HG03045 (cell line): ENCODE data around the gene LNP1.
"Not testable (repeated sequence)": the region's sequence is repeated elsewhere in the genome, so short reads cannot be mapped to it uniquely, and the experiment has no call there.

Experiments
- ATAC-seq: cut with Tn5 transposase; IDR thresholded peaks from one replicate; pipeline ENCODE4 v1.9.1; 2021; ENCODE audit warnings: mild to moderate bottlenecking, moderate library complexity; ENCODE audit not compliant: unreplicated experiment

The LNP1 gene

DNA sequence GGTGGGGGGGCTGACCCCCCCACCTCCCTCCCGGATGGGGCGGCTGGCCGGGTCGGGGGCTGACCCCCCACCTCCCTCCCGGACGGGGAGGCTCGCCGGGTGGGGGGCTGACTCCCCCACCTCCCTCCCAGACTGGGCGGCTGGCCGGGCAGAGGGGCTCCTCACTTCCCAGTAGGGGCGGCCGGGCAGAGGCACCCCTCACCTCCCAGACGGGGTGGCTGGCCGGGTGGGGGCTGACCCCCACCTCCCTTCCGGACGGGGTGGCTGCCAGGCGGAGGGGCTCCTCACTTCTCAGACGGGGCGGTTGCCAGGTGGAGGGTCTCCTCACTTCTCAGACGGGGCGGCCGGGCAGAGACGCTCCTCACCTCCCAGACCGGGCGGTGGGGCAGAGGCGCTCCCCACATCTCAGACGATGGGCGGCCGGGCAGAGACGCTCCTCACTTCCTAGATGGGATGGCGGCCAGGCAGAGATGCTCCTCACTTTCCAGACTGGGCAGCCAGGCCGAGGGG lies 76.6 kb downstream of the LNP1 start:
- not testable (repeated sequence) for ATAC-seq

GRCh38 chr3:100478521-100478920 lies 77.2 kb downstream of the LNP1 start:
- ATAC-seq = not testable (repeated sequence)

DNA sequence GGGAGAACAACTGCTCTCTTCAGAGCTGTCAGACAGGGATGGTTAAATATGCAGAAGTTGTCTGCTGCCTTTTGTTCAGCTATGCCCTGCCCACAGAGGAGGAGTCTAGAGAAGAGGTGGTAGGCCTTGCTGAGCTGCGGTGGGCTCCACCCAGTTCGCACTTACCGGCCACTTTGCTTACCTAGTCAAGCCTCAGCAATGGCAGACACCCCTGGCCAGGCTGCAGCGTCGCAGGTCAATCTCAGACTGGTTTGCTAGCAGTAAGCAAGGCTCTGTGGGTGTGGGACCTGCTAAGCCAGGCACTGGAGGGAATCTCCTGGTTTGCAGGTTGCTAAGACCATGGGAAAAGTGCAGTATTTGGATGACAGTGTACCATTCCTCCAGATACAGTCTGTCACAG lies 78.7 kb downstream of the LNP1 start:
- ATAC-seq = no peak

GRCh38 chr3:100482176-100482575 lies 80.8 kb downstream of the LNP1 start:
- no peak for ATAC-seq

GRCh38 chr3:100483529-100483928 lies 82.2 kb downstream of the LNP1 start:
- no peak for ATAC-seq

GRCh38 chr3:100486808-100487207 lies 85.5 kb downstream of the LNP1 start:
- no peak for ATAC-seq

GRCh38 chr3:100489118-100489517 lies 87.8 kb downstream of the LNP1 start:
- no peak for ATAC-seq

DNA sequence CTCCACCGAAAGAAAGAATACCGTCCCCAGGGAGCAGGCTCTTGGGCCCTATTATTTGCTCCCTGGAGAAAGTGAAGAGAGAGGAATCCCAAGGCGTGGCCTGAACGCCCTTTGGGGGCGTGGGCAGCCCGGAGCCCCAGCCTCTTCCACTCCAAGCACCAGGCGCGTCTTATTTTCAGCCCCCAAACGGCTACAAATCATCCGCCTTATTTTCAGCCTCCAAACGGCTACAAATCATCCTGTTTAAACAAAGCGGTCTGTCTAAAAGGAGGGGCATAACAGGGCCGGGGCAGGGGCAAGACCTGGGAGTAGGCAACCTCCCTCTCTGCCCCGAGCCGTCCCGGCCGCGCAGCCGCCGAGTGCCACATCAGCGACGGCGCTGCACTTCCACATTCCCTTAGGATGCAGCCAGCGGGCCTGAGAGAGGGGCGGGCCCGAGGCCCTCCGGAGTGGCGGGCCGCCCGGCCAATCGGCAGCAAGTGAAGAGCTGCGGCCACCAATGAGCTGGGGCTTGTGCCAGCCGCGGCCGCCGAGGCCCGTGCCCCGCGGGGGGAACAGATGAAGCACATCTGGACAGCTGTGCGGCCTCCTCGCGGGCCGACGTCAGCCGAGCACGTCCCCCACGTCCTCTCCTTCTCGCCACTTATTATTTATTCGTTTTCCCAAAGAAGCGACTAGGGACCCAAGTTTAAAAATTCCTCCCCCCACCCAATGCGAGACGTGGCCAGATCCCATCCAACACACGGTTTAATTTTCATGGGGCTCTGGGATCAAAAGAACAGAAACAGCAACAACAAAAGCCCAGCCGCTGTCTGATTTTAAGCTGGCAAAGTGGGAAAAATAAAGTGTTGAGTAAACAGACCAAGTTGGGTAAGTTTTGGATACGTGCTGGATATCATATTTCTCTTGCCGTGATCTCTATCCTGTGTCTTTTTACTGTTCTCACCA lies 91.0 kb downstream of the LNP1 start, which contains the start of gene TMEM45A:
TSS of gene TMEM45A (plus strand) at position 561 of the 948 bp plus-strand sequence. CDS start 62,593 bp downstream, outside the sequence.
- peak; percentile 99 for ATAC-seq

DNA sequence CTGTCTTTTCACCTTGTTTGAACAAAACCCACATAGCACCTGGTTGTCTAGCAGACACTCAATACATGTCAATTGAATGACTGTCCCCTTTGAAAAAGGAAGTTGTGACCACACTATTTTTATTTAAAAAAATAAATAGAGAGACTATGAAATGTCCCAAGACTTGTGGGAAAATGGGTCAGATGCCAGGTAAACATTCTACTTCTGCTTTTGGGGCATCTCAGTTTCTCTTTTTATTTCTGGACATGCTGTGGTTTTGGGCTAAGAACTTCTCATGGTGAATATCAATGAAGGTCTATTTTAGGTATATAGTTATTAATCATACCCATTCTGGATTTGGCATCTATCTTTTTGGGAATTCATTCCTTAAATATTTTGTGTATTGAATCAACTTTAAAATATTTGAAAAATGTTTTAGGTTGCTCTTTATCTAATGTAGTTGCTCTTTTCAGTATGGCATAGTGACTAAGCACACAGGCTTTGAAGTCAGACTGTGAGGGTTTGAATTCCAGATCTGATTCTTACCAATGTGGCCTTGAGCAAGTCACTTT lies 95.4 kb downstream of the LNP1 start:
- no peak for ATAC-seq

GRCh38 chr3:100499651-100500050 lies 98.3 kb downstream of the LNP1 start:
- ATAC-seq = no peak

GRCh38 chr3:100500320-100500880 lies 99.1 kb downstream of the LNP1 start:
- no peak for ATAC-seq

DNA sequence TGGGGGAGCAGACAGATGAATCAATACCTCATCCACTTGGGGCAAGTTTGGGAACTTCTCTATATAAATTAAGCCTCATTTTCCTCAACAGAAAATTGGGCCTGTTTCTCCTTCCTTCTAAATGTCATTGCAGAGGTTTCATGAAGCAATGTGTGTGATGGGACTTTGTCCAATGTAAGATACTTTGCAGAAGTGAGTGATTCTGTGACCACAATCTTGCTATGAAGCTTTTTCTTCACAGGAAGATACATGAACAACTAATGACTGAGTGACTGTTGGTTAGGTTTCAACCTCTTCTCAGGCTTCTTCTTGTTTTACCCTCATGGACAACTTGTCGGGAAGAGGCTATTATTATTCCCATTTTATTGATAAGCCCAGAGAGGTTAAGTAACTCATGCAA lies 102.1 kb downstream of the LNP1 start:
- ATAC-seq = no peak
